ENCODE data around the gene DCXR.

DCXR gene

GRCh38 chr17:82072827-82073226 lies 35.3 kb upstream of the DCXR start:
- no peak for DNase-seq

GRCh38 chr17:82070611-82071010 lies 33.1 kb upstream of the DCXR start:
- DNase-seq: no peak

- peak; percentile 43 for DNase-seq
These were observed 28.3 kb upstream of the DCXR start, which contains the start of gene DUS1L for GRCh38 chr17:82065638-82066303. Gene DUS1L, minus strand, starts transcription at chr17:82065804. Its CDS starts 745 bp downstream, at chr17:82065059.

GRCh38 chr17:82065193-82065637 lies 27.7 kb upstream of the DCXR start:
- peak; percentile 34 for DNase-seq

GRCh38 chr17:82064433-82065192 lies 27.1 kb upstream of the DCXR start:
- no peak for DNase-seq

- no peak for DNase-seq
These were observed 26.2 kb upstream of the DCXR start for GRCh38 chr17:82063424-82064415.

- no peak for DNase-seq
These were observed 25.5 kb upstream of the DCXR start for GRCh38 chr17:82062984-82063368.

GRCh38 chr17:82062076-82062983 lies 24.8 kb upstream of the DCXR start:
- no peak for DNase-seq

- DNase-seq: no peak
These were observed 23.8 kb upstream of the DCXR start for GRCh38 chr17:82061047-82061925.

- no peak for DNase-seq
These were observed 23.1 kb upstream of the DCXR start for GRCh38 chr17:82060614-82061013.

GRCh38 chr17:82060001-82060380 lies 22.5 kb upstream of the DCXR start:
- DNase-seq: no peak

- DNase-seq: no peak
These were observed 21.9 kb upstream of the DCXR start for GRCh38 chr17:82059272-82060000.

GRCh38 chr17:82058855-82059249 lies 21.4 kb upstream of the DCXR start:
- no peak for DNase-seq

GRCh38 chr17:82058230-82058854 lies 20.8 kb upstream of the DCXR start:
- no peak for DNase-seq

- DNase-seq: no peak
These were observed 19.5 kb upstream of the DCXR start for GRCh38 chr17:82056729-82057621.

- no peak for DNase-seq
These were observed 18.6 kb upstream of the DCXR start for GRCh38 chr17:82055965-82056728.

GRCh38 chr17:82055023-82055964 lies 17.8 kb upstream of the DCXR start:
- no peak for DNase-seq

Data from EL (cell line).